22Rv1 (cell line): ENCODE data around the gene AURKAIP1.

ENCODE experiments used
- H3K27ac ChIP-seq: fragments of 450-650 bp; 2 replicates; pipeline ENCODE4 v1.5.1; 2017
- ZFX ChIP-seq: fragments of 450-650 bp; IDR thresholded peaks from 2 replicates; pipeline ENCODE4 v1.6.1; 2017; ENCODE audit warnings: antibody characterized with exemption, borderline replicate concordance
- TF ChIP-seq, protein P1 (sequence below): fragments of 450-650 bp; IDR thresholded peaks from 2 replicates; pipeline ENCODE4 v1.5.1; 2017; ENCODE audit warnings: mild to moderate bottlenecking

The AURKAIP1 gene

DNA sequence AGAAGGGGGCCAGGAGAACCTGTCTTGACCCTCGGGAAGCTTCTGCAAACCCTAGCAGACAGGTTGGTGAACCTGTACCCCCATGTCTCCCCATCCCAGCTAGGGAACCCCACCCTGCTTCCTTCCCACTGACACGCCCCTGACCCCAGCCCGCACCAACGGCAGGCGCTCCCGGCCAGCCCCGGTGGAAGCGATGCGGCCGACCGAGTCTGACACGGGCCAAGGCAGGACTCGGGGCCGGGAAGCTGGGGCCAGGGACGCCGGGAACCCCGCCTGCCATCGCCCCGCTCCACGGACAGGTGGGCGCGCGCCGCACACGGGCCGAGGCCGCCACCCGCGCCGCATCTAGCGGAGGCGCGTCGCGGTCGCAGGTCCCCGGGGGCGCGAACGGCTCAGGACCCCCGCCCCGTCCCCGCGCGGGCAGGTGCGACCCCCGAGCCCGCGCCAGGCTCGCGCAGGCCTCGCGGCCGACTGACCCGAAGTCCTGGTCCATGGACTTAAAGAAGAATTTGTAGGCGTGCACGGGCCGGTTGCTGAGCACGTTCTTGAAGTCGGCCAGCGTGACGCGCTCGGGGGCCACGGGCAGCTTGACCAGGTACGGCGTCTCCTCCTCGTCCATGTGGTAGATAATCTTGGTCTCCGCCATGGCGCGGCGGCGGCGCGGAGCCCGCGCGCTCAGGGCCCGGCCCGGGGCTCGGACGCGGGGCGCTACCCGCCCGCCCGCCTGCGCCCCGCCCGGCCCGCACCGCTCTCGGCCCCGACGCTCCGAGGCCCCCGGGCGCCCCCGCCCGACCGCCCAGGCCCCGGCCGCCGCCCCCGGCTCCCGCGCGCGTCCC lies 26.4 kb downstream of the AURKAIP1 start:
- peak overlapping the region; percentile 88 for H3K27ac ChIP-seq
- TF ChIP-seq, protein P1, sequence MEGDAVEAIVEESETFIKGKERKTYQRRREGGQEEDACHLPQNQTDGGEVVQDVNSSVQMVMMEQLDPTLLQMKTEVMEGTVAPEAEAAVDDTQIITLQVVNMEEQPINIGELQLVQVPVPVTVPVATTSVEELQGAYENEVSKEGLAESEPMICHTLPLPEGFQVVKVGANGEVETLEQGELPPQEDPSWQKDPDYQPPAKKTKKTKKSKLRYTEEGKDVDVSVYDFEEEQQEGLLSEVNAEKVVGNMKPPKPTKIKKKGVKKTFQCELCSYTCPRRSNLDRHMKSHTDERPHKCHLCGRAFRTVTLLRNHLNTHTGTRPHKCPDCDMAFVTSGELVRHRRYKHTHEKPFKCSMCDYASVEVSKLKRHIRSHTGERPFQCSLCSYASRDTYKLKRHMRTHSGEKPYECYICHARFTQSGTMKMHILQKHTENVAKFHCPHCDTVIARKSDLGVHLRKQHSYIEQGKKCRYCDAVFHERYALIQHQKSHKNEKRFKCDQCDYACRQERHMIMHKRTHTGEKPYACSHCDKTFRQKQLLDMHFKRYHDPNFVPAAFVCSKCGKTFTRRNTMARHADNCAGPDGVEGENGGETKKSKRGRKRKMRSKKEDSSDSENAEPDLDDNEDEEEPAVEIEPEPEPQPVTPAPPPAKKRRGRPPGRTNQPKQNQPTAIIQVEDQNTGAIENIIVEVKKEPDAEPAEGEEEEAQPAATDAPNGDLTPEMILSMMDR = no peak
- TF ChIP-seq ZFX = no peak

DNA sequence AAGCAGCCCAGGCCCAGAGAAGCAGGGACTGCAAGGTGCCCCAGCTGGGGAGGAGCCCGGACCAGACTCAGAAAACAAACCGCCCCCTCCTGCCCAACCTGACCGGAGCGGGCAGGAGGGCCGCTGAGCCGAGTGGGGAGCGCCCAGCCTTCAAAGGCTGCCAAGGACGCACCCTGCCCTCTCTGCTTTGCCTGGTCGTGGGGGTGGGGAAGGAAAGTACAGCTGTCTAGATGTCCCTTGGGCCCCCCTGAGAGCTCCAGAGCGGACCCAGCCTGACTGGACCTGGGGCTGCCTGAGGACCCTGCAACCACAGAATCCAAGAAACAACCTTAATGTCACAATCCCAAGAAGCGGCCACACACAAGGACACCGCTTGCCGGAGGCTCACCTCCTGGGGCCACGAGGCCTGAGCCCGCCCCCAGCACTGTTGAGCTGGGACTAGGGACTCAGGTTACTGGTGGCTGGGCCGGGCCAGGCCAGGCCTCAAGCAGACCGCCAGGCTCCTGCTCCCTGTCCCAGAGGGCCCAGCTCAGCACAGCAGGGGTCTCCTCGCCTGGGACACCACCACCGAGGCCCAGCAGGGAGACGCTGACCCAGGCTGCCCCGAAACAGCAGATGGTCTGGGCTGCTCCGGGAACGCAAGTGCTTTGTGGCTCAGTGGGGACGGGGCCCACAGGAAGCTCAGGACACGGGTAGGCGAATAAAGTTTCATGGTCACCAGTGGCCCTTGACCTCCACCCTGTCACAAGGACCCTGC lies 27.2 kb downstream of the AURKAIP1 start:
- peak overlapping the region; percentile 88 for H3K27ac ChIP-seq
- TF ChIP-seq ZFX = no peak
- TF ChIP-seq, protein P1 = no peak

DNA sequence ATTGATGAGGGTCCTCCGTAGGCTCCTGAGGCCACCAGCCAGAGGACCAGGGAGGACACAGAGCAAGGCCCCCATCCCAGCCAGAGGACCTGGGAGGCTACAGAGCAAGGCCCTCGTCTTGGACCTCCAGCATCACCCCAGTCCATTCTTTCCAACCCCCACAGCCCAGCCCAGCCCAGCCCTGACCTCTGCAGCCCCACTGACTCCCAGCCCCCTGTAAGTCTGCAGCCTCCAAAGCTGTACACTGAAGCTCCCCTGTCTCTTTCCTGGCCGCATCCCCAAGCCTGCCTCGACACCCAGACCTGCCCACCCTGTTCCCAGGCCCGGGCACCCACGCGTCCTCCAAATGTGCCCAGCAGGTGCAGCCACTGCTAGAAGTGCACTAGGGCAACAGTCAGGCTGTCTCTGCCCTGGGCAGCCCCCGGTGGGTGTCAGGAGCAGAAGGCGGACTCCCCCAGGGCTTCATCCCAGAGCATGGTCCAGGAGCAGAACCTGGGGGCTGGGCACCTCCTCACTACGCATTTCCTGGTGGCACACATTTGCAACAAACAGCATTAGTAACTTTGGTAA lies 27.9 kb downstream of the AURKAIP1 start:
- H3K27ac ChIP-seq = peak overlapping the region; percentile 88
- TF ChIP-seq, protein P1 = no peak
- no peak for TF ChIP-seq ZFX

- peak overlapping the region; percentile 88; the same call in 1 of the 2 replicates for H3K27ac ChIP-seq
- TF ChIP-seq, protein P1 = no peak
- TF ChIP-seq ZFX = no peak
Measured at GRCh38 chr1:1346501-1346890, 28.5 kb downstream of the AURKAIP1 start.

DNA sequence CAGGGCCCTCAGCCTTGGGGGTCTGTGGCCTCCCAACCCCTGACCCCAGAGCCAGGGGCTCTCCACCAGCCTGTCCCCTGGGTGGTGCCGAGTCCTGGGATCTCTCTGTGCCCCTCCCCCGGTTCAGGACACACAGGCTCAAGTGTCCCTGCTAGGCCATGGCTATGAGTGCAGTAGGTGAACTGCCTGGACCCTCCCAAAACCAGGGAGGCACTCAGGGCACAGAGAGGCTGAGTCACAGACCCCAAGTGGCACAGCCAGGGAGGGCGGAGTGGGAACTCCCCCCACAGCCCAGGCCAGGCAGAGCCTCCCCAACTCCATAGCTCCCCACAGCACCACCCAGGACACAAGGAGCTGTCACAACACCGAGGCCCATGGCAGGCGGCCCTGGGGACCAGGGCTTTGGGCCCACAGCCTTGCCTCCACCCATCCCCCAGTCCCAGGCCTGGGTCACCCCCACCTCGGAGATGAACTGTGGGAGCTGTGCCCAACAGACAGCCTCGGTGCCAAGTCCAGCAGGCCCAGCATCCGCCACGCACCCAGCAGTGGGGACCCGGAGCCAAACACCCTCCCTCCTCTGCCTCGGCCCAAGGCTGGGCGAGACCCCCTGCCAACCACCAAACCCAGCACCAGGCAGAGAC lies 29.0 kb downstream of the AURKAIP1 start:
- no peak overlapping the region for H3K27ac ChIP-seq
- TF ChIP-seq ZFX = no peak
- TF ChIP-seq, protein P1 = no peak

DNA sequence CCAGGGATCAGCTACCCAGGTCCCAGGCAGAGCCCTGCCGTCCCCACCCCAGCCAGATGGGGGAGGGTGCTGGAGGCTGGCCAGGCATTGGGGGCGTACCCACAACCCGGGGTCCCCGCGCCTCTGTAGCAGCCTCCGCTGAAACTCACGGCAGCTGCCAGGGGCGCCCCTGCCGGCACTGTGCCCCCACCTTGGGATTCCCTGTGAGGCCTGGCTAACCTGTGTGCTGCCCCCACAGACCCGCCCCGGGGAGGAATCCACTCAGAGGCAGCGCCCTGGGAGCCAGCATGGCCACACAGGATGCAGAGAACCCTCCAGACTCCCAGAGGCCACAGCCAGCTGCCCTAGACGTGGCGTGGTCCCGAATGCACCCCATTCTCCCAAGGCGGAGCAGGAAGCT lies 29.6 kb downstream of the AURKAIP1 start:
- H3K27ac ChIP-seq = no peak overlapping the region
- no peak for TF ChIP-seq ZFX
- TF ChIP-seq, protein P1 = no peak
